ENCODE measurements around the gene PTPRN.

DNA sequence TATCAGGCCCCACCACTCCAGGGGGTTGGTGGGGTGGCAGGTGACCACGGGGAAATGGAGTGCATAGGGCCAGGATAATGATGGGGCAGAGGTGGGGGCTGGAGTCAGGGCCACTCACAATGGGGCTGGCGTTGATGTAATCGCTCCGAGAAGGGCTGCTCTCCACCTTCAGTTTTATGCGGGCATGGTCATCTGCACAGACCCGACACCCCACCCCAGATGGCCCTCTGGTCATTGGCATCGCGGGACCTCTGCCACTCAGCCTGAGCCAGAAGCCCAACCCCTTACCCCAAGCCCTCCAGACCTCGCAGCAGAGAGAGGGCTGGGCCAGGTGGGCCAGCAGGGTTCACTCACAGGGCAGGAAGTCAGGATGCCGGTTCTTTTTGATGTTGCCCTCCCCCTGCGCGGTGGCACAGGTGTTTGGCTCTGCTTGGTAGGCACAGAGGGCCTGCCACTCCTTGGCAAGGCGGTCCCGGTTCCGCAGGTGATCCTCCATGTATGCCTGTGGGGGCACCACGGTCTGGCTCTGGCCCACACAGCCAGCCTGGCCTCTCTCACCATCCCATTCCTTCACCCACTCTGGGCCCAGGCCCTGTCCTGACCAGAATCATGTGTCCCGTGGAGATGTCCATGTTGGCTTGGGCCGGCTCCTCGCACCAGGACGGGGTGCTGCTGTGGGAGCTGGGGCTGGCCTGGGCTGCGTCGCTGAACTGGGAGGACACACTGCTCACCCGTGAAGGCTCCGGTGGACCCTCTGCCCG, 12.4 kb downstream of the PTPRN start:
- no peak for TF ChIP-seq EZH2 (IDR thresholded peaks at IDR 0.05)
- no peak for TF ChIP-seq CTCF (IDR thresholded peaks at IDR 0.05 in 2 of 3, conservative IDR thresholded peaks at IDR 0.05 in 1 of 3; ENCODE audit: borderline replicate concordance in 1 of 3, insufficient read depth in 1 of 3, low read depth in 2 of 3, low read length in 2 of 3)
- no peak for TF ChIP-seq ZNF274 (IDR thresholded peaks at IDR 0.05; ENCODE audit: low read depth, low read length)
- TF ChIP-seq, protein P1, sequence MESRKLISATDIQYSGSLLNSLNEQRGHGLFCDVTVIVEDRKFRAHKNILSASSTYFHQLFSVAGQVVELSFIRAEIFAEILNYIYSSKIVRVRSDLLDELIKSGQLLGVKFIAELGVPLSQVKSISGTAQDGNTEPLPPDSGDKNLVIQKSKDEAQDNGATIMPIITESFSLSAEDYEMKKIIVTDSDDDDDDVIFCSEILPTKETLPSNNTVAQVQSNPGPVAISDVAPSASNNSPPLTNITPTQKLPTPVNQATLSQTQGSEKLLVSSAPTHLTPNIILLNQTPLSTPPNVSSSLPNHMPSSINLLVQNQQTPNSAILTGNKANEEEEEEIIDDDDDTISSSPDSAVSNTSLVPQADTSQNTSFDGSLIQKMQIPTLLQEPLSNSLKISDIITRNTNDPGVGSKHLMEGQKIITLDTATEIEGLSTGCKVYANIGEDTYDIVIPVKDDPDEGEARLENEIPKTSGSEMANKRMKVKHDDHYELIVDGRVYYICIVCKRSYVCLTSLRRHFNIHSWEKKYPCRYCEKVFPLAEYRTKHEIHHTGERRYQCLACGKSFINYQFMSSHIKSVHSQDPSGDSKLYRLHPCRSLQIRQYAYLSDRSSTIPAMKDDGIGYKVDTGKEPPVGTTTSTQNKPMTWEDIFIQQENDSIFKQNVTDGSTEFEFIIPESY (IDR thresholded peaks at IDR 0.05; ENCODE audit: extremely low read depth, insufficient replicate concordance, low read length), result no peak

Data from HCT116 (cell line).